ENCODE data around the gene TMEM235. TPM values are rescaled to one million over a fixed set of nuclear protein-coding genes. Genes with fewer than 3 reads are reported as not detected.

Gene TMEM235
- total RNA-seq, 2 experiments from 2014 or later, result not detected

- no peaks in the 10 kb centered on the region for H3K9me3 Mint-ChIP-seq (ENCODE audit: low read depth)
- H3K27me3 Mint-ChIP-seq, result no peaks in the 10 kb centered on the region
- no peak overlapping the region for H3K4me3 Mint-ChIP-seq
- peaks cover 3% of the 10 kb centered on the region for H3K4me1 Mint-ChIP-seq
- H3K27ac Mint-ChIP-seq, result no peak overlapping the region
- H3K36me3 Mint-ChIP-seq, result no peaks in the 10 kb centered on the region
- no peak for DNase-seq
- CTCF ChIA-PET, result interaction anchor here (0.8 kb wide), 1 partner anchor 31 kb away, joined by 3 read pairs; no protein-coding TSS in a partner anchor
- no peak for ATAC-seq
Measured at GRCh38 chr17:78281249-78281845, 49.9 kb downstream of the TMEM235 start.

DNA sequence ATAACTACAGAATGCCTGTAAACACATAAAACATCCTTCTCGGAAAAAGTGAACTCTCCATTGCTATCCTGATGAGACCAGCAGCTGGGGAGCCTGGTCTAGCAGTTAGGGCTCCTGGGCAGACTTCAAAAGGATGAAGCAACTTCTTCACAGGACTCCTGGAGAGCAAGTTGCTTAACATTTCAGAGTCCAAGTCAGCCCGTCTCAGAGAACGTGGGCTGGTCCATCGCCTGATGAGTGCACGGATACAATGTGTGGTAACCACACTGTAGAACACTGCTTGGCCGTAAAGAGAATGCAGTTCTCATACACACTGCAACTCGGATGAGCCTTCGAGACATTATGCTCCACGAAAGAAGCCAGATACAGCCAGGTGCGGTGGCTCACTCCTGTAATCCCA, 52.7 kb downstream of the TMEM235 start:
- CTCF ChIA-PET, result no interaction called here
- no peak for ATAC-seq
- DNase-seq, result no peak
- Mint-ChIP-seq H3K9me3 (ENCODE audit: low read depth) (no peaks in the 10 kb centered on the region), H3K27ac (no peak overlapping the region), H3K4me3 (no peak overlapping the region), H3K4me1 (no peaks in the 10 kb centered on the region), H3K36me3 (no peaks in the 10 kb centered on the region), H3K27me3 (no peaks in the 10 kb centered on the region)

GRCh38 chr17:78289004-78289403, 57.6 kb downstream of the TMEM235 start:
- H3K27ac Mint-ChIP-seq, result no peak overlapping the region
- ATAC-seq (no peak), DNase-seq (no peak)
- CTCF ChIA-PET, result interaction anchor here (0.7 to 5.5 kb wide), 13 partner anchors 9 to 418 kb away, joined by 3 to 47 read pairs (median 4); partner anchors contain the start of gene SOCS3
- H3K36me3 Mint-ChIP-seq, result no peaks in the 10 kb centered on the region
- no peak overlapping the region for H3K4me3 Mint-ChIP-seq
- H3K4me1 Mint-ChIP-seq, result no peaks in the 10 kb centered on the region
- no peaks in the 10 kb centered on the region for H3K27me3 Mint-ChIP-seq
- no peaks in the 10 kb centered on the region for H3K9me3 Mint-ChIP-seq (ENCODE audit: low read depth)

GRCh38 chr17:78289802-78290363, 58.5 kb downstream of the TMEM235 start:
- ATAC-seq, result peak; percentile 99
- peak; percentile 84 for DNase-seq
- CTCF ChIA-PET, result interaction anchor here (0.9 to 5.5 kb wide), 9 partner anchors 8 to 271 kb away, joined by 3 to 47 read pairs (median 4); no protein-coding TSS in a partner anchor
- Mint-ChIP-seq H3K9me3 (ENCODE audit: low read depth) (no peaks in the 10 kb centered on the region), H3K4me3 (no peak overlapping the region), H3K36me3 (no peaks in the 10 kb centered on the region), H3K27me3 (no peaks in the 10 kb centered on the region), H3K4me1 (no peaks in the 10 kb centered on the region), H3K27ac (no peak overlapping the region)

Other genes starting within 250 kb of the TMEM235 start
- 100 to 1,000 TPM; 347 to 431 TPM for gene TMC6, start 102.9 kb upstream of the TMEM235 start, total RNA-seq
- 100 to 1,000 TPM; 251 to 292 TPM for gene TMC8, start 100.9 kb upstream of the TMEM235 start, total RNA-seq
- gene C17orf99, start 85.2 kb upstream of the TMEM235 start, total RNA-seq, result not detected
- gene SYNGR2, start 63.0 kb upstream of the TMEM235 start, total RNA-seq, result 10 to 100 TPM; 41.2 to 80.3 TPM
- gene TK1, start 44.6 kb upstream of the TMEM235 start, total RNA-seq, result 100 to 1,000 TPM; 145 to 164 TPM
- gene AFMID, start 44.3 kb upstream of the TMEM235 start, total RNA-seq, result 10 to 100 TPM; 17.1 to 24.2 TPM
- 10 to 100 TPM; 87.7 to 93.0 TPM for gene BIRC5, start 17.4 kb upstream of the TMEM235 start, total RNA-seq
- gene SOCS3, start 128.4 kb downstream of the TMEM235 start, total RNA-seq, result 10 to 100 TPM in 1 of 2 experiments, 1 to 10 TPM in 1; 9.9 to 21.3 TPM
- 10 to 100 TPM; 52.2 to 70.2 TPM for gene PGS1, start 147.0 kb downstream of the TMEM235 start, total RNA-seq

All from activated CD8-positive, alpha-beta memory T cell treated with anti-CD3 and anti-CD28 coated beads, Interleukin-2, amount 10 ng/mL, durations not matched to agents 7 days and 5 days (primary cell).